Cardiac muscle cell (in vitro differentiated cells and primary cell): Measurements from ENCODE around the gene GRID1. TPM values are rescaled to one million over a fixed set of nuclear protein-coding genes. Genes with fewer than 3 reads are reported as not detected.

ENCODE experiments used
- DNase-seq, 2 donors: peaks; one replicate each; pipeline versions ENCODE4 v3.0.0 to v3.0.0-alpha.2; 2010 to 2017; ENCODE audit warnings: low read depth in 1 of 2, low spot score in 1 of 2
- H3K27ac ChIP-seq: fragments of 200-600 bp; sonication (generic); 2 replicates; pipeline ENCODE4 v1.5.1; 2016
- H3K27me3 ChIP-seq: fragments of 200-600 bp; sonication (generic); 2 replicates; pipeline ENCODE4 v1.6.0; 2016; ENCODE audit warnings: control low read depth
- H3K36me3 ChIP-seq: fragments of 200-600 bp; sonication (generic); 2 replicates; pipeline ENCODE4 v1.5.1; 2016; ENCODE audit warnings: control low read depth
- H3K4me1 ChIP-seq: fragments of 200-600 bp; sonication (generic); 2 replicates; pipeline ENCODE4 v1.8.1; 2017; ENCODE audit warnings: low read depth, mild to moderate bottlenecking, mixed run types
- H3K4me3 ChIP-seq: fragments of 200-600 bp; sonication (generic); 2 replicates; pipeline ENCODE4 v1.5.1; 2016; ENCODE audit warnings: mild to moderate bottlenecking
- H3K9me3 ChIP-seq: fragments of 200-600 bp; sonication (generic); 2 replicates; pipeline ENCODE4 v1.5.1; 2017; ENCODE audit warnings: low read depth, mild to moderate bottlenecking, control low read depth
- CTCF ChIP-seq: IDR thresholded peaks from 2 replicates; pipeline ENCODE4 v1.5.1; 2012; ENCODE audit warnings: low read depth, mild to moderate bottlenecking, low read length
- polyA plus RNA-seq: library from polyadenylated mRNA; unstranded; fragments of >200 nt; fragmentation: Nextera tagmentation; extraction: Ambion mirVana; gene quantifications from 2 replicates; pipeline ENCODE4 v1.2.1, GENCODE V29; 2016
- total RNA-seq: library from RNA; depleted of rRNA; stranded (reverse); fragments of >200 nt; gene quantifications from 2 replicates; pipeline ENCODE4 v1.2.3, GENCODE V29; 2016

GRID1 gene
- total and polyA plus RNA-seq, 2 experiments from 2014 or later: 1.5 to 1.6 TPM

GRCh38 chr10:86360657-86361056, 5.9 kb downstream of the GRID1 start:
- no peaks in the 10 kb centered on the region for H3K36me3 ChIP-seq
- peaks cover 36% of the 10 kb centered on the region for H3K27me3 ChIP-seq
- TF ChIP-seq CTCF: no peak
- H3K4me1 ChIP-seq: peaks cover 16% of the 10 kb centered on the region
- H3K9me3 ChIP-seq: no peaks in the 10 kb centered on the region
- no peak for DNase-seq
- no peak overlapping the region for H3K27ac ChIP-seq
- H3K4me3 ChIP-seq: no peak overlapping the region

- no peak for DNase-seq
- no peak overlapping the region for H3K27ac ChIP-seq
- H3K4me1 ChIP-seq: peaks cover 16% of the 10 kb centered on the region
- H3K36me3 ChIP-seq: no peaks in the 10 kb centered on the region
- H3K27me3 ChIP-seq: peaks cover 29% of the 10 kb centered on the region
- H3K4me3 ChIP-seq: no peak overlapping the region
- H3K9me3 ChIP-seq: no peaks in the 10 kb centered on the region
- TF ChIP-seq CTCF: no peak
These were observed 6.6 kb downstream of the GRID1 start for GRCh38 chr10:86359954-86360353.

- H3K27ac ChIP-seq: no peak overlapping the region
- peaks cover 21% of the 10 kb centered on the region for H3K27me3 ChIP-seq
- no peak for TF ChIP-seq CTCF
- H3K36me3 ChIP-seq: no peaks in the 10 kb centered on the region
- no peaks in the 10 kb centered on the region for H3K9me3 ChIP-seq
- H3K4me1 ChIP-seq: peaks cover 16% of the 10 kb centered on the region
- no peak overlapping the region for H3K4me3 ChIP-seq
- DNase-seq: no peak
These were observed 7.5 kb downstream of the GRID1 start for GRCh38 chr10:86359111-86359510.

GRCh38 chr10:86357676-86358075, 8.9 kb downstream of the GRID1 start:
- no peak overlapping the region for H3K27ac ChIP-seq
- no peak overlapping the region for H3K4me3 ChIP-seq
- no peaks in the 10 kb centered on the region for H3K9me3 ChIP-seq
- no peak for DNase-seq
- H3K36me3 ChIP-seq: no peaks in the 10 kb centered on the region
- no peak for TF ChIP-seq CTCF
- H3K27me3 ChIP-seq: peaks cover 7% of the 10 kb centered on the region
- peaks cover 12% of the 10 kb centered on the region for H3K4me1 ChIP-seq

GRCh38 chr10:86357041-86357440, 9.6 kb downstream of the GRID1 start:
- H3K27ac ChIP-seq: no peak overlapping the region
- no peak overlapping the region for H3K4me3 ChIP-seq
- TF ChIP-seq CTCF: no peak
- no peaks in the 10 kb centered on the region for H3K9me3 ChIP-seq
- H3K4me1 ChIP-seq: peaks cover 12% of the 10 kb centered on the region
- no peaks in the 10 kb centered on the region for H3K36me3 ChIP-seq
- H3K27me3 ChIP-seq: peaks cover 1% of the 10 kb centered on the region
- DNase-seq: no peak

GRCh38 chr10:86356296-86356695, 10.3 kb downstream of the GRID1 start:
- H3K9me3 ChIP-seq: no peaks in the 10 kb centered on the region
- H3K27ac ChIP-seq: no peak overlapping the region
- no peak for TF ChIP-seq CTCF
- DNase-seq: no peak
- H3K4me3 ChIP-seq: no peak overlapping the region
- peaks cover 9% of the 10 kb centered on the region for H3K4me1 ChIP-seq
- H3K36me3 ChIP-seq: no peaks in the 10 kb centered on the region
- H3K27me3 ChIP-seq: no peaks in the 10 kb centered on the region
